Measurements from ENCODE around the gene IGFBP5.

GRCh38 chr2:216657980-216658379 lies 37.4 kb downstream of the IGFBP5 start:
- TF ChIP-seq CTCF (IDR thresholded peaks at IDR 0.05) (no peak), EZH2 (IDR thresholded peaks at IDR 0.05; ENCODE audit: borderline replicate concordance, insufficient read depth, low read depth, low read length, poor library complexity, severe bottlenecking) (no peak)

Data from B cell (primary cell).